Osteocyte (in vitro differentiated cells): ENCODE data around the gene GALNT14. TPM values are rescaled to one million over a fixed set of nuclear protein-coding genes. Genes with fewer than 3 reads are reported as not detected.

Source experiments
- DNase-seq: peaks from one replicate; pipeline ENCODE4 v3.0.0; 2021; ENCODE audit warnings: mixed read lengths; ENCODE audit not compliant: unreplicated experiment; ENCODE audit errors: extremely low spot score
- H3K27ac Mint-ChIP-seq: one replicate; pipeline ENCODE4 v1.8.0; 2021; ENCODE audit warnings: mild to moderate bottlenecking, mixed read lengths; ENCODE audit not compliant: unreplicated experiment
- H3K27me3 Mint-ChIP-seq: one replicate; pipeline ENCODE4 v1.8.0; 2021; ENCODE audit warnings: mixed read lengths; ENCODE audit not compliant: unreplicated experiment
- H3K36me3 Mint-ChIP-seq: one replicate; pipeline ENCODE4 v1.8.0; 2021; ENCODE audit warnings: mixed read lengths; ENCODE audit not compliant: unreplicated experiment
- H3K4me1 Mint-ChIP-seq: one replicate; pipeline ENCODE4 v1.8.0; 2021; ENCODE audit warnings: mixed read lengths; ENCODE audit not compliant: unreplicated experiment
- H3K4me3 Mint-ChIP-seq: one replicate; pipeline ENCODE4 v1.8.0; 2021; ENCODE audit warnings: mild to moderate bottlenecking, moderate library complexity, mixed read lengths; ENCODE audit not compliant: unreplicated experiment
- H3K9me3 Mint-ChIP-seq: one replicate; pipeline ENCODE4 v1.8.0; 2021; ENCODE audit warnings: mixed read lengths; ENCODE audit not compliant: unreplicated experiment
- total RNA-seq: library from RNA; stranded (reverse); gene quantifications from 2 replicates; pipeline ENCODE4 v1.2.1, GENCODE V29; 2021
- TF ChIP-seq, protein P1 (sequence below): fragments of 200-600 bp; sonication (generic); IDR thresholded peaks from 2 replicates; pipeline ENCODE4 v1.5.0; 2021; ENCODE audit warnings: antibody characterized with exemption, mild to moderate bottlenecking, moderate library complexity

Gene GALNT14
- total RNA-seq, 1 donor from 2014 or later: 4.1 TPM

GRCh38 chr2:30958193-30958917, 179.9 kb downstream of the GALNT14 start:
- H3K4me3 Mint-ChIP-seq: no peak overlapping the region
- no peaks in the 10 kb centered on the region for H3K9me3 Mint-ChIP-seq
- H3K36me3 Mint-ChIP-seq: no peaks in the 10 kb centered on the region
- TF ChIP-seq, protein P1, sequence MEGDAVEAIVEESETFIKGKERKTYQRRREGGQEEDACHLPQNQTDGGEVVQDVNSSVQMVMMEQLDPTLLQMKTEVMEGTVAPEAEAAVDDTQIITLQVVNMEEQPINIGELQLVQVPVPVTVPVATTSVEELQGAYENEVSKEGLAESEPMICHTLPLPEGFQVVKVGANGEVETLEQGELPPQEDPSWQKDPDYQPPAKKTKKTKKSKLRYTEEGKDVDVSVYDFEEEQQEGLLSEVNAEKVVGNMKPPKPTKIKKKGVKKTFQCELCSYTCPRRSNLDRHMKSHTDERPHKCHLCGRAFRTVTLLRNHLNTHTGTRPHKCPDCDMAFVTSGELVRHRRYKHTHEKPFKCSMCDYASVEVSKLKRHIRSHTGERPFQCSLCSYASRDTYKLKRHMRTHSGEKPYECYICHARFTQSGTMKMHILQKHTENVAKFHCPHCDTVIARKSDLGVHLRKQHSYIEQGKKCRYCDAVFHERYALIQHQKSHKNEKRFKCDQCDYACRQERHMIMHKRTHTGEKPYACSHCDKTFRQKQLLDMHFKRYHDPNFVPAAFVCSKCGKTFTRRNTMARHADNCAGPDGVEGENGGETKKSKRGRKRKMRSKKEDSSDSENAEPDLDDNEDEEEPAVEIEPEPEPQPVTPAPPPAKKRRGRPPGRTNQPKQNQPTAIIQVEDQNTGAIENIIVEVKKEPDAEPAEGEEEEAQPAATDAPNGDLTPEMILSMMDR: no peak
- H3K4me1 Mint-ChIP-seq: no peaks in the 10 kb centered on the region
- no peak overlapping the region for H3K27ac Mint-ChIP-seq
- DNase-seq: no peak
- no peaks in the 10 kb centered on the region for H3K27me3 Mint-ChIP-seq

- no peaks in the 10 kb centered on the region for H3K27me3 Mint-ChIP-seq
- H3K27ac Mint-ChIP-seq: no peak overlapping the region
- no peaks in the 10 kb centered on the region for H3K4me1 Mint-ChIP-seq
- no peaks in the 10 kb centered on the region for H3K36me3 Mint-ChIP-seq
- DNase-seq: no peak
- TF ChIP-seq, protein P1: no peak
- H3K4me3 Mint-ChIP-seq: no peak overlapping the region
- no peaks in the 10 kb centered on the region for H3K9me3 Mint-ChIP-seq
Observed at GRCh38 chr2:30957591-30957990, 180.6 kb downstream of the GALNT14 start.

DNA sequence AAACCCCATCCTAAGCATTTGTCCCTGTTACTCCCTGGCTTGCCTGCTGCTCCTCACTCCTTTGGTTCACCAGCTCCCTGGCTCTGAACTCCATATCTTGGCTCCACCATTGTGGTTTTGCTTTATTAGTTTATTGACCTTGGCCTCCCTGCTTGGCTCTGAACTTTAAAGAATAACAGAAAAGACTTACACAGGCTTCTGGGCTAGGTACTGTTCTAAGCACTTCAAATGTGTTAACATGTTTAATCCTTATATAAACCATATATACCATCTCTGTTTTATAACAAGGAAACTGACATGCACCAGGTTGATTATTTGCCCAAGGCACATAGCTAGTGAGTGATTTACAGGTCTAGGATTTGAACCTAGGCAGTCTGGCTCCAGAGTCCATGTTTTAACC, 181.2 kb downstream of the GALNT14 start:
- Mint-ChIP-seq H3K27me3 (no peaks in the 10 kb centered on the region), H3K27ac (no peak overlapping the region), H3K4me1 (no peaks in the 10 kb centered on the region), H3K4me3 (no peak overlapping the region), H3K36me3 (no peaks in the 10 kb centered on the region), H3K9me3 (no peaks in the 10 kb centered on the region)
- no peak for DNase-seq
- TF ChIP-seq, protein P1: no peak

- no peaks in the 10 kb centered on the region for H3K27me3 Mint-ChIP-seq
- no peak overlapping the region for H3K4me3 Mint-ChIP-seq
- TF ChIP-seq, protein P1: no peak
- DNase-seq: no peak
- no peaks in the 10 kb centered on the region for H3K9me3 Mint-ChIP-seq
- H3K36me3 Mint-ChIP-seq: no peaks in the 10 kb centered on the region
- H3K27ac Mint-ChIP-seq: no peak overlapping the region
- no peaks in the 10 kb centered on the region for H3K4me1 Mint-ChIP-seq
Observed at GRCh38 chr2:30955516-30956132, 182.6 kb downstream of the GALNT14 start.

GRCh38 chr2:30950339-30950738, 187.9 kb downstream of the GALNT14 start:
- no peak for DNase-seq
- TF ChIP-seq, protein P1: no peak
- Mint-ChIP-seq H3K4me1 (no peaks in the 10 kb centered on the region), H3K27me3 (no peaks in the 10 kb centered on the region), H3K4me3 (no peak overlapping the region), H3K27ac (no peak overlapping the region), H3K9me3 (no peaks in the 10 kb centered on the region), H3K36me3 (no peaks in the 10 kb centered on the region)
